Natural killer cell (primary cell): ENCODE measurements around the gene GZF1. TPM values are rescaled to one million over a fixed set of nuclear protein-coding genes. Genes with fewer than 3 reads are reported as not detected.
A peak's percentile ranks its signal among the peaks of the same experiment; 100 is the strongest.

Experiments used
- ATAC-seq, 3 donors: fragments of 150-1000 bp in 2 of 3; fragments of 200-7000 bp in 1 of 3; cut with Tn5 transposase; 1 replicate in 1 of 3; 2 replicates in 2 of 3; pipeline ENCODE4 v1.10.0; 2021; ENCODE audit warnings: mild to moderate bottlenecking in 2 of 3, moderate library complexity in 2 of 3
- DNase-seq, 2 donors: peaks; one replicate each; pipeline versions ENCODE4 v3.0.0 to v3.0.0-alpha.2; 2013 to 2021; ENCODE audit warnings: mixed read lengths in 1 of 2
- H3K27ac ChIP-seq: one replicate; pipeline ENCODE4 v1.5.1; 2013; ENCODE audit warnings: mild to moderate bottlenecking, low read length
- H3K27me3 ChIP-seq: one replicate; pipeline ENCODE4 v1.6.1; 2013; ENCODE audit warnings: low read length; ENCODE audit not compliant: control insufficient read depth, insufficient read depth
- H3K36me3 ChIP-seq: one replicate; pipeline ENCODE4 v1.6.1; 2013; ENCODE audit warnings: low read length; ENCODE audit not compliant: control insufficient read depth, insufficient read depth
- H3K4me1 ChIP-seq: one replicate; pipeline ENCODE4 v1.6.1; 2013; ENCODE audit warnings: low read length; ENCODE audit not compliant: control insufficient read depth, insufficient read depth
- H3K4me3 ChIP-seq: one replicate; pipeline ENCODE4 v1.5.1; 2013; ENCODE audit warnings: low read length
- H3K9me3 ChIP-seq: one replicate; pipeline ENCODE4 v1.6.1; 2013; ENCODE audit warnings: low read length; ENCODE audit not compliant: control insufficient read depth, insufficient read depth
- H3K27ac Mint-ChIP-seq, 2 donors: one replicate each; pipeline ENCODE4 v1.8.0; 2022; ENCODE audit warnings: mild to moderate bottlenecking in 2 of 2, mixed read lengths in 2 of 2, moderate library complexity in 1 of 2
- H3K27me3 Mint-ChIP-seq, 2 donors: one replicate each; pipeline ENCODE4 v1.8.0; 2022; ENCODE audit warnings: low read depth in 2 of 2, mixed read lengths in 2 of 2
- H3K36me3 Mint-ChIP-seq: one replicate; pipeline ENCODE4 v1.8.0; 2022; ENCODE audit warnings: mixed read lengths
- H3K4me1 Mint-ChIP-seq, 2 donors: one replicate each; pipeline ENCODE4 v1.8.0; 2022; ENCODE audit warnings: mixed read lengths in 2 of 2
- H3K4me3 Mint-ChIP-seq: one replicate; pipeline ENCODE4 v1.8.0; 2022; ENCODE audit warnings: mild to moderate bottlenecking, moderate library complexity, mixed read lengths
- H3K9me3 Mint-ChIP-seq, 2 donors: one replicate each; pipeline ENCODE4 v1.8.0; 2022; ENCODE audit warnings: mixed read lengths in 2 of 2
- CTCF ChIP-seq: fragments of 200-600 bp; IDR thresholded peaks from one replicate; pipeline ENCODE4 v1.8.0; 2022; ENCODE audit warnings: antibody characterized with exemption
- WGBS: methylation state at CpG from one replicate; pipeline ENCODE4 v1.1.7; 2013; ENCODE audit warnings: missing lambda C conversion rate; ENCODE audit not compliant: insufficient coverage; 5-methylcytosine and 5-hydroxymethylcytosine counted together
- intact Hi-C: fragments of 100-400 bp; cut with micrococcal nuclease; formaldehyde crosslinking; loops from one replicate; pipeline ENCODE4 v1.14.2; 2022
- total RNA-seq, 4 donors: library from RNA; stranded (reverse); fragments of 120-200 nt in 1 of 4; gene quantifications; one replicate each; pipeline versions ENCODE4 v1.2.3 to v1.2.4, GENCODE V29; 2013 to 2022

Gene GZF1
- total RNA-seq, 3 donors from 2014 or later (not counting 1 experiment from before 2014, with no cell fraction given) = 45.1 to 56.6 (median 45.9) TPM

GRCh38 chr20:23417861-23418260, 55.9 kb downstream of the GZF1 start:
- ATAC-seq (no peak), DNase-seq (peak in 1 of 2 donors; percentile 14)
- Histone ChIP-seq H3K4me3 (no peak overlapping the region), H3K27me3 (no peaks in the 10 kb centered on the region), H3K27ac (no peak overlapping the region), H3K36me3 (no peaks in the 10 kb centered on the region), H3K9me3 (no peaks in the 10 kb centered on the region), H3K4me1 (peaks cover 25% of the 10 kb centered on the region)
- H3K27me3 Mint-ChIP-seq = no peaks in the 10 kb centered on the region
- peaks cover 60 to 61% of the 10 kb centered on the region in 2 donors for H3K4me1 Mint-ChIP-seq
- H3K27ac Mint-ChIP-seq = peak overlapping the region; percentile 64 to 73
- no peak for TF ChIP-seq CTCF
- intact Hi-C loops = no loop called here
- peak overlapping the region; percentile 32 for H3K4me3 Mint-ChIP-seq
- no peaks in the 10 kb centered on the region for H3K36me3 Mint-ChIP-seq
- no peaks in the 10 kb centered on the region for H3K9me3 Mint-ChIP-seq

- ATAC-seq (no peak), DNase-seq (no peak)
- Mint-ChIP-seq H3K36me3 (no peaks in the 10 kb centered on the region), H3K4me1 (peaks cover 53 to 55% of the 10 kb centered on the region in 2 donors), H3K27ac (peak overlapping the region; percentile 90 to 95), H3K27me3 (peaks cover 0 to 4% of the 10 kb centered on the region in 2 donors), H3K9me3 (no peaks in the 10 kb centered on the region), H3K4me3 (peak overlapping the region; percentile 96)
- no peaks in the 10 kb centered on the region for H3K27me3 ChIP-seq
- intact Hi-C loops = no loop called here
- peaks cover 25% of the 10 kb centered on the region for H3K4me1 ChIP-seq
- WGBS = 41% methylated on average over 5 of the region's 5 CpGs
- H3K4me3 ChIP-seq = peak overlapping the region; percentile 93
- no peak for TF ChIP-seq CTCF
- H3K36me3 ChIP-seq = no peaks in the 10 kb centered on the region
- H3K9me3 ChIP-seq = no peaks in the 10 kb centered on the region
- peak overlapping the region; percentile 68 for H3K27ac ChIP-seq
Measured at GRCh38 chr20:23419657-23419994, 57.6 kb downstream of the GZF1 start.

GRCh38 chr20:23419995-23420901, 58.3 kb downstream of the GZF1 start:
- ATAC-seq = peak in 2 of 3 donors; percentile 19 to 29
- peak overlapping the region; percentile 96 for H3K4me3 Mint-ChIP-seq
- peaks cover 47 to 53% of the 10 kb centered on the region in 2 donors for H3K4me1 Mint-ChIP-seq
- no peaks in the 10 kb centered on the region for H3K36me3 Mint-ChIP-seq
- H3K27me3 Mint-ChIP-seq = peaks cover 0 to 10% of the 10 kb centered on the region in 2 donors
- Histone ChIP-seq H3K4me1 (peaks cover 23% of the 10 kb centered on the region), H3K9me3 (no peaks in the 10 kb centered on the region), H3K36me3 (no peaks in the 10 kb centered on the region), H3K27me3 (no peaks in the 10 kb centered on the region), H3K4me3 (peak overlapping the region; percentile 93), H3K27ac (peak overlapping the region; percentile 71)
- intact Hi-C loops = loop anchor here (2.0 kb wide), 1 partner anchor 57 kb away; the partner anchor contains the start of gene GZF1
- under 1% methylated on average over 56 of the region's 58 CpGs for WGBS
- peak; percentile 32 to 60 for DNase-seq
- TF ChIP-seq CTCF = no peak
- H3K27ac Mint-ChIP-seq = peak overlapping the region; percentile 90 to 95
- no peaks in the 10 kb centered on the region for H3K9me3 Mint-ChIP-seq
